DMS 273 treated with DMSO at 0.1 percent for 48 hours (cell line): ENCODE measurements around the gene GRB7.
A peak's percentile ranks its signal among the peaks of the same experiment; 100 is the strongest.
"Not testable (repeated sequence)": the region's sequence is repeated elsewhere in the genome, so short reads cannot be mapped to it uniquely, and the experiment has no call there.

Experiments
- DNase-seq: peaks from one replicate; lab custom pipeline; 2025; lab: John Stamatoyannopoulos, UW

GRB7 gene

GRCh38 chr17:39709998-39710964 lies 27.5 kb upstream of the GRB7 start:
- no peak for DNase-seq

GRCh38 chr17:39711071-39711470 lies 26.7 kb upstream of the GRB7 start:
- DNase-seq = not testable (repeated sequence)

GRCh38 chr17:39711851-39712250 lies 25.9 kb upstream of the GRB7 start:
- no peak for DNase-seq

- no peak for DNase-seq
Observed at GRCh38 chr17:39714234-39714633, 23.5 kb upstream of the GRB7 start.

GRCh38 chr17:39715375-39716072 lies 22.2 kb upstream of the GRB7 start:
- no peak for DNase-seq

GRCh38 chr17:39716073-39716818 lies 21.5 kb upstream of the GRB7 start:
- no peak for DNase-seq

GRCh38 chr17:39716879-39717536 lies 20.7 kb upstream of the GRB7 start:
- DNase-seq = no peak

- DNase-seq = no peak
Observed at GRCh38 chr17:39717660-39718059, 20.1 kb upstream of the GRB7 start.

- DNase-seq = no peak
Observed at GRCh38 chr17:39719563-39720355, 18.0 kb upstream of the GRB7 start.

- DNase-seq = no peak
Observed at GRCh38 chr17:39722104-39722503, 15.6 kb upstream of the GRB7 start.

GRCh38 chr17:39722965-39723848 lies 14.5 kb upstream of the GRB7 start:
- no peak for DNase-seq

- no peak for DNase-seq
Observed at GRCh38 chr17:39724731-39725130, 13.0 kb upstream of the GRB7 start.

- DNase-seq = not testable (repeated sequence)
Observed at GRCh38 chr17:39725923-39726322, 11.8 kb upstream of the GRB7 start.

- DNase-seq = no peak
Observed at GRCh38 chr17:39726617-39727016, 11.1 kb upstream of the GRB7 start.

GRCh38 chr17:39727556-39727955 lies 10.2 kb upstream of the GRB7 start:
- no peak for DNase-seq

- DNase-seq = no peak
Observed at GRCh38 chr17:39729280-39729851, 8.4 kb upstream of the GRB7 start.

GRCh38 chr17:39730095-39730921 lies 7.4 kb upstream of the GRB7 start, which contains the start of gene MIEN1:
Gene MIEN1, minus strand, starts transcription at chr17:39730532. Its CDS starts 37 bp downstream, at chr17:39730495.
- peak; percentile 14 for DNase-seq

GRCh38 chr17:39732586-39732985 lies 5.2 kb upstream of the GRB7 start:
- no peak for DNase-seq

GRCh38 chr17:39735882-39736281 lies 1.9 kb upstream of the GRB7 start:
- DNase-seq = no peak
